ENCODE data around the gene PHYH.

- TF ChIP-seq CTCF (IDR thresholded peaks at IDR 0.05) (no peak), POLR2A (IDR thresholded peaks at IDR 0.05) (no peak)
These were observed 27.7 kb downstream of the PHYH start for GRCh38 chr10:13272164-13272571.

Measured in transverse colon (tissue), 3 donors.